Astrocyte of the spinal cord (primary cell): ENCODE data around the gene OR2T1.
"Not testable (repeated sequence)": the region's sequence is repeated elsewhere in the genome, so short reads cannot be mapped to it uniquely, and the experiment has no call there.

ENCODE experiments used
- DNase-seq: peaks from one replicate; pipeline ENCODE4 v3.0.0; 2011; ENCODE audit warnings: low read depth, low spot score
- H3K4me3 ChIP-seq: 2 replicates; pipeline ENCODE4 v1.5.1; 2011; ENCODE audit warnings: low read depth, mild to moderate bottlenecking, low read length, moderate library complexity
- in situ Hi-C: cut with HindIII; loops from 2 replicates; pipeline ENCODE4 v1.10.0; 2017; ENCODE audit warnings: low sequenced_read_pairs

OR2T1 gene

GRCh38 chr1:248442500-248443277, 39.8 kb downstream of the OR2T1 start:
- H3K4me3 ChIP-seq, in situ Hi-C loops, DNase-seq: not testable (repeated sequence)

GRCh38 chr1:248444603-248445002, 41.8 kb downstream of the OR2T1 start:
- H3K4me3 ChIP-seq, in situ Hi-C loops, DNase-seq: not testable (repeated sequence)

GRCh38 chr1:248445399-248445798, 42.6 kb downstream of the OR2T1 start, which contains the start of gene OR2T2:
OR2T2 (plus strand) TSS chr1:248445637; CDS start chr1:248452798, 7,161 bp downstream.
- DNase-seq, H3K4me3 ChIP-seq, in situ Hi-C loops: not testable (repeated sequence)

- DNase-seq, H3K4me3 ChIP-seq, in situ Hi-C loops: not testable (repeated sequence)
These were observed 45.7 kb downstream of the OR2T1 start for GRCh38 chr1:248448409-248449074.

- in situ Hi-C loops, H3K4me3 ChIP-seq, DNase-seq: not testable (repeated sequence)
These were observed 47.1 kb downstream of the OR2T1 start for GRCh38 chr1:248449821-248450465.

- H3K4me3 ChIP-seq, in situ Hi-C loops, DNase-seq: not testable (repeated sequence)
These were observed 47.8 kb downstream of the OR2T1 start for GRCh38 chr1:248450466-248451145.

- H3K4me3 ChIP-seq, in situ Hi-C loops, DNase-seq: not testable (repeated sequence)
These were observed 50.8 kb downstream of the OR2T1 start for GRCh38 chr1:248453619-248454018.

- DNase-seq, H3K4me3 ChIP-seq, in situ Hi-C loops: not testable (repeated sequence)
These were observed 52.2 kb downstream of the OR2T1 start for GRCh38 chr1:248455045-248455444.

- DNase-seq, H3K4me3 ChIP-seq, in situ Hi-C loops: not testable (repeated sequence)
These were observed 53.8 kb downstream of the OR2T1 start for GRCh38 chr1:248456635-248457034.
